Kasumi-1 (cell line): ENCODE data around the gene SCT.
A peak's percentile ranks its signal among the peaks of the same experiment; 100 is the strongest.

ENCODE experiments used
- DNase-seq, 2 experiments: peaks; one replicate each; lab custom pipeline; 2025; lab: John Stamatoyannopoulos, UW

The SCT gene

DNA sequence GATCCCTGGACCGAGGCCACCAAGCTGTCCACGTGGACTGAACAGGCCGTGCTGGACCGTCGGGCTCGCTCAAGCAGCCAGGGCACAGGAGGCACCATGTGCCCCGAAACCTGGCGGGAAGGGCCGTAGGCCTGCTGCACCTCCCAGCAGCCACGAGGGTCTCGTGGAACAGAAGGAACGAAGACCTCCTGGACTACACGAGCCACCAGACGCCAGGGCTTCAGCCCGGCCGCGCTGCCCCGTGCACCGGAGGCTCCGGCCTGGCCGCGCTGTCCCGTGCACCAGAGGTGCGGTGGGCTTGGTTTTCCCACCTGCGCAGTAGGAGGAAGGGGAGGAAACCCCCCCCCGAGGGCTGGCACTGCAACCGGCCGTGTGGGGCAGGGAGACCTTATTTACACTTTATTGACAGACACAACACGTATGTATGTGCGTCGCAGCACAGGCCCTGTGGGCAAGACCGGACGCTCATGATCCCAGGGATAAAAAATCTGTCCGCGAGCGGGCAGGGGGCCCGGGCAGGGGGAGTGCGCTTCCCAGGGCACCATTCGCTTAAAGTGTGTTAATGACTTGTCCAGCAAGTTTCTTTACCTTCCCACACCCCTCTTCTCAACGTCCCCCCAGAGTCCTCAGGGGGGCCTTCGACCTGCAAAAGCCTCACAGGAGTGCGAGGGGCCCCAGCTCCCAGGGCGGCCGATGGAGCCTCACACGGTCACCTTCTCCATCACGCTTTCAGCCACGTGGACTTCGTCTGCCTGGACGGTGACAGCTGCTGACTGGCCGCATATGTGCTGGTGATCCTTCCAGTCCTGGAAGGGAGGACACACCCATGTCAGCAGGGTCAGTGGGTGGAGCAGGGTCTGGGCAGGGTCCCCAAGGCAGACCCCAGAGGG is 17.1 kb upstream of the SCT start:
- DNase-seq, result no peak

DNA sequence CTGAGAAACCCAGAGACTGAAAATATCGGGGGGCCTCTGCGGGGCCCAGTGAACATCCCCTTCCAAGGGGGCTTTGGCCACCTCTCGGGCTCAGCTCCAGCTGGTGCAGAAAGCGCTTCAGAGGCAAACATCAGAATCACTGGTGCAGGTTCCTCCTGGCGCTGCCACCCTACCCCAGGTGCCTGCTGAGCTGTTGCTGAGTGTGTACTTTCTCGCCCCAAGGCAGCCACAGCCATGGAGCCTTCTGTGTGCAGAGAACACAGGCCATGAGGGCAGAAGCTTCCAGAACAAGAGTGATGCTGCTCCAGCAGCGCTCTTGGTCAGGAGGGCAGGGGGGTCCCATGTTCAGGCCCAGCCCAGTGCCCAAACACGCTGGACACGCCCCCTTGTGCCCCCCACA is 16.4 kb upstream of the SCT start:
- no peak for DNase-seq

DNA sequence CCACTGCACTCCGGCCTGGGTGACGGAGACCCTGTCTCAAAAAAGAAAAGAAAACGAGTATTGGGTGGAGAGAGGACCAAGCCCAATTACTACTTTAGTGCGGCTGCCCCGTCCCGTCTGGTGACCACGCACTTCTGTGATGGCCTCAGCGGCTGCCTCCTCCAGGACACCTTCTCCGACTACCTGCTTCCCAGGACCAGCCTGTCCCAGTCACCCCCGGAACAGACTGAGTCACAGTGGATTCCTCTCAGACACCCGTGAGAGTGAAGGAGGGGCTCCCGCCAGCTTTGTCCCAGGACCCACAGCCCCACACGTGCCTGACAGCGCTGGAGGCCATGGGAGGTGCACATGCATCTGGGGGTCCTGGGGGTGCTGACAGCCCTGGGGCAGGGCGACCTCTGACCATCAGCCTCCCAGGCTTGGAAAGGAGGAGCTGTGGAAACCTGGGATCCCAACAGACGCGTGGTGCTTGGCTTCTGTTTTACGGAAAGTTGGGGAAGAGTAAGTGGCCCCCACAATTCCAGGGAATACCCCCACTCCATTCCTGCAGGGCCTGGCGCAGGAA is 14.9 kb upstream of the SCT start:
- DNase-seq, result no peak

DNA sequence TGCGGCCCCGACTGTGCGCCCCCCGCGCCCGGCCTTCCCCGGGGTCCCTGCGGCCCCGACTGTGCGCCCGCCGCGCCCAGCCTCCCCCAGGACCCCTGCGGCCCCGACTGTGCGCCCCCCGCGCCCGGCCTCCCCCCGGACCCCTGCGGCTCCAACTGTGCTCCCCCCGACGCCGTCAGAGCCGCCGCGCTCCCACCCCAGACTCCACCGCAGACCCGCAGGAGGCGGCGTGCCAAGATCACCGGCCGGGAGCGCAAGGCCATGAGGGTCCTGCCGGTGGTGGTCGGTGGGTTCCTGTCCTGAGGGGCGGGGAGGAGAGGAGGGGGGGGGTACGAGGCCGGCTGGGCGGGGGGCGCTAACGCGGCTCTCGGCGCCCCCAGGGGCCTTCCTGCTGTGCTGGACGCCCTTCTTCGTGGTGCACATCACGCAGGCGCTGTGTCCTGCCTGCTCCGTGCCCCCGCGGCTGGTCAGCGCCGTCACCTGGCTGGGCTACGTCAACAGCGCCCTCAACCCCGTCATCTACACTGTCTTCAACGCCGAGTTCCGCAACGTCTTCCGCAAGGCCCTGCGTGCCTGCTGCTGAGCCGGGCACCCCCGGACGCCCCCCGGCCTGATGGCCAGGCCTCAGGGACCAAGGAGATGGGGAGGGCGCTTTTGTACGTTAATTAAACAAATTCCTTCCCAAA is 13.2 kb upstream of the SCT start:
- DNase-seq, result peak in 1 of 2 experiments; percentile 62

DNA sequence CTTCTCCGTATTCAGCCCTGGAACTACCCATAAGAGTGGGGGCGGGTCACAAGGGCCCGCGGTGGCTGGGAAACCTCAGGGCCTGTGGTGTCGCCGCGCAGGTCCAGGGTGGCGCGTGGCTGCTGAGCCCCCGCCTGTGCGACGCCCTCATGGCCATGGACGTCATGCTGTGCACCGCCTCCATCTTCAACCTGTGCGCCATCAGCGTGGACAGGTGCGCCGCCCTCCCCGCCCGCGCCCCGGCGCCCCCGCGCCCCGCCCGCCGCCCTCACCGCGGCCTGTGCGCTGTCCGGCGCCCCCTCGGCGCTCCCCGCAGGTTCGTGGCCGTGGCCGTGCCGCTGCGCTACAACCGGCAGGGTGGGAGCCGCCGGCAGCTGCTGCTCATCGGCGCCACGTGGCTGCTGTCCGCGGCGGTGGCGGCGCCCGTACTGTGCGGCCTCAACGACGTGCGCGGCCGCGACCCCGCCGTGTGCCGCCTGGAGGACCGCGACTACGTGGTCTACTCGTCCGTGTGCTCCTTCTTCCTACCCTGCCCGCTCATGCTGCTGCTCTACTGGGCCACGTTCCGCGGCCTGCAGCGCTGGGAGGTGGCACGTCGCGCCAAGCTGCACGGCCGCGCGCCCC is 12.5 kb upstream of the SCT start:
- no peak for DNase-seq

DNA sequence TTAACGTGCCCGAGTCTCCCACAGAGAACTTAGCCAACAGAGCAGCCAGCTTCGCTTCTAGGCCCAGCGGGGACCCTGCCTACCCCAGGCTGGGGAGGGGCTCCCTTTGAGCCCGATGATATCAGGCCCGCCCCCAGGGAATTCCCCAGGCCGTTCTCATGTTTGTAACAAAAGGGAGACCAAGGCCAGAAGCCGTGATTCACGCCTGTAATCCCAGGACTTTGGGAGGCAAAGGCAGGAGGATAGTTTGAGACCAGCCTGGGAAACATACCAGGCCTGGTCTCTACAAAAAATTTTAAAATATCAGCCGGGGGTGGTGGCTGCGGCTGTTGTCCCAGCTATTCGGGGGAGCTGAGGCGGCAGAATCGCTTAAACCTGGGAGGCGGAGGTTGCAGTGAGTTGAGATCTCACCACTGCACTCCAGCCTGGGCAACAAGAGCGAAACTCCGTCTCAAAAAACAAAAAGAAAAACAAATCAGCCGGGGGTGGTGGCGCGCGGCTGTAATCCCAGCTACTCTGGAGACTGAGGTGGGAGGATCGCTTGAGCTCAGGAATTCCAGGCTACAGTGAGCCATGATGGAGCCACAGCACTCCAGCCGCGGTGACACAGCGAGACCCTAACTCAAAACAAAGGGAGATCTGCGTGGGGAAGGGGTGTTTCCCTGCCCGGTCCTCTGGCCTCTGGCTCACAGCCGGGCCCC is 11.8 kb upstream of the SCT start:
- no peak for DNase-seq

DNA sequence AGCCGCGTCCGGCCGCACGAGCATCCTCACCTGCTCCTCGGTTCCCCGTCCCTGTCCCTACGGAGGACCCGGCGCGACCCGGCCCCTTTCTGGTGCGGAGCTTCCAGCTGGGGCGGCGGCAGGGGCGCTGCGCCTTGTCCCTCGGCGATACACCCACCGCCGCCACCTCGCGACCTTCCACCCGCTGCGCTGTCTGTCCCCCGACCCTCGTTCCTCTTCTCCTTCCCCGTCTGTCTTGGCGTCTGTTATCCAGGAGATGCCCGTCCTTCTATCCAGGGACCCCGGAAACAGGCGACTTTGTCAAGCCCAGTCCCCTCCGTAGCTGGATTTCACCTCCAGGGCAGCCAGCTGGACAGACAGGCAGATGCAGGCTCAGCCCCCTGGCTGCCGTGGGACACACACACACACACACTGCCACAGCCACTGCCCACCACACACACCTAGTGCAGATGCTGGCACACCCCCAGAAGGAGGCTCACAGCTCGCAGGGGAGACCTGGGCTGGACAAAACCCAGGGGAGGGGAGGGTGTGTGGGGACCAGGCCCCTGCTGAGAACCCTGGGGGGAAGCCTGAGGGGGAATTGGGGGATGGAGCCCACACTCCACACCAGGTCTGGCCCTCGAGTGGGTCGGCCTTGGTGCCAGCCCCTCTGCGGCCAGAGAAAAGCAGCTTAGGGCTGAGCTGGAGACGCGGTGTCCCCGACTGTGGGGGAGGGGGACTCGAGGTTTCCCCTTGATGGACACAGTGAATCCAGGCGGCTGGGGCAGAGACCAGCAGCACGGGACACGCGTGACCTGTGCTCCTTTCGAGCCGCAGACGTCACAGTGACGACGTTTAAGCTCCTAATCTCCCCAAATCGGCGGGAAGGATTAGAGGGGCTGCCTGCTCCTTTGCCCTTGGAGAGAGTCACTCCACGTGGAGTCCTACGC is 10.9 kb upstream of the SCT start:
- no peak for DNase-seq

DNA sequence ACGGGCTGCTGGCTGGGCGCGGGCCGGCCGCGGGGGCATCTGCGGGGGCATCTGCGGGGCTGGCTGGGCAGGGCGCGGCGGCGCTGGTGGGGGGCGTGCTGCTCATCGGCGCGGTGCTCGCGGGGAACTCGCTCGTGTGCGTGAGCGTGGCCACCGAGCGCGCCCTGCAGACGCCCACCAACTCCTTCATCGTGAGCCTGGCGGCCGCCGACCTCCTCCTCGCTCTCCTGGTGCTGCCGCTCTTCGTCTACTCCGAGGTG is 10.3 kb upstream of the SCT start:
- DNase-seq, result no peak

DNA sequence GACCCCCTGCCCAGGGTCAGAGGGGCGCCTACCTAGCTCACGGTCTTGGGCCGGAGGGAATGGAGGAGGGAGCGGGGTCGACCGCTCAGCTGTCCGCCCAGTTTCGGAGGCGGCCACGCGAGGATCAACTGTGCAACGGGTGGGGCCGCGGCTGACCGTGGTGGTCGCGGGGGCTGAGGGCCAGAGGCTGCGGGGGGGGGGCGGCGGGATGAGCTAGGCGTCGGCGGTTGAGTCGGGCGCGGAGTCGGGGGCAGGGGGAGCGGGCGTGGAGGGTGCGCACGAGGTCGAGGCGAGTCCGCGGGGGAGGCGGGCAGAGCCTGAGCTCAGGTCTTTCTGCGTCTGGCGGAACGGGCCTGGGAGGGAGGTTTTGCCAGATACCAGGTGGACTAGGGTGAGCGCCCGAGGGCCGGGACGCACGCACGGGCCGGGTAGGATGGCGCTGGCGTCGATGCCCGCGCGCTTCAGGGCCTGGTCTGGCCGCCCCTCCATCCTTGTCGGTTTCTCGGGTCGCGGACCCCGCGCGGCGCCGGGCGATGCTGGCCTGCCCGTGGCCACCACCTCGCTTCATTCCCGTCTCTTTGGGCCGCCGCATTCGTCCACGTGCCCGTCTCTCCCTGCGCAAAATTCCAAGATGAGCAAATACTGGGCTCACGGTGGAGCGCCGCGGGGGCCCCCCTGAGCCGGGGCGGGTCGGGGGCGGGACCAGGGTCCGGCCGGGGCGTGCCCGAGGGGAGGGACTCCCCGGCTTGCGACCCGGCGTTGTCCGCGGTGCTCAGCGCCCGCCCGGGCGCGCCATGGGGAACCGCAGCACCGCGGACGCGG is 9.7 kb upstream of the SCT start, which contains the start of gene DRD4:
Gene DRD4, plus strand, starts transcription at position 759 of the 822 bp plus-strand sequence. Its CDS starts 36 bp downstream, at position 795.
- no peak for DNase-seq

DNA sequence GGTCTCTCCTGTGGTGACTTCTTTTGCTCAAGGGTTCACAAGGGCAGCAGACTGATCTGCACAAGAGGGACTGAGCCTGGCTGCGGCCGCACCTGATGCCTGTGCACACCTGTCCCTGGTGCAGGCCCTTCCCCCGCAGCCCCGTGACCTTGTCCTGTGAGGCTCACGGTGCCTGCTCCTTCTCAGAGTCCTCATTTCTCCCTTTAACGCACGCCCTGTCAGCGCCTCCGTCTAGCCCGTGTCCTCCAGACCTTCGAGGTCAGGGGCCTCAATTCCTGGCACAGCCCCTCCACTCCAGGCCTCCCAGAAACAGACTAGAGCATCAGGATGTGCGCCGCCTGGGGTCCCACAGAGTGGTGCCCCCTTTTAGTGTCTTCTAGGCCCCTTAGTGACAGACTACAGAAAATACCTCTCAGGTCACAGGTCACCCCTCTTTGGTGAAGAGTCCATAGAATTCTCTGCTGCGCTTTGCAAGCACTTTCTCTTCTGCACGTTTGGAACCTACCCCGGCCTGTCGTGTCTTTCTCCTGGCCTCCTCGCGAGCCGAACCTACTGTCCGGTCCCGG is 9.0 kb upstream of the SCT start:
- no peak for DNase-seq

DNA sequence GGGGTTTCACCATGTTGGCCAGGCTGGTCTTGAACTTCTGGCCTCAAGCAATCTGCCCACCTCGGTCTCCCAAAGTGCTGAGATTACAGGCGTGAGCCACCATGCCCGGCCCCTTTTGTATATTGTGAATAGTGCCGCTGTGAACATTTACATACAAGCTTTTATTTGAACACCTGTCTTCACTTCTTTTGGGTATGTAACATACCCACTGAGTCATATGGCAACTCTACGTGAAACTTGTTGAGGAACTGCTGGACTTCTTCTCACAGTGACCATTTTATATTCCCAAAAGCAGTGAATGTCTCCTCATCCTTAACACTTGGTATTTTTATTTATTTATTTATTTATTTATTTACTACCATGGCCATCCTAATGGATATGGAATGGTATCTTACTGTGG is 3.9 kb upstream of the SCT start:
- DNase-seq, result no peak

DNA sequence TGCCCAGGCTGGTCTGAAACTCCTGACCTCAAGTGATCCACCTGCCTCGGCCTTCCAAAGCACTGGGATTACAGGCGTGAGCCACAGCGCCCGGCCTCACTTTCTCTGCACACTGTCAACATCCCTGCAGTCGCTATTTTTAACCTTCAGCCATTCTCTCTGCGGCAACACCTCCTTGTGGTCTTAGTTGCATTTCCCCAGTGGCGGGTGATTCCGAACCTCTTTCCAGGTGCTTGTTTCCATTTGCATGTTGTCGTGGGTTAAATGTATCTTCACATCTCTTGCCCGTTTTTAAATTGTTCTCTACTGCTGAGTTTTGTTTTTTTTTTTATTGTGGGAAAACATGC is 2.2 kb upstream of the SCT start:
- peak; percentile 35 to 44 for DNase-seq

DNA sequence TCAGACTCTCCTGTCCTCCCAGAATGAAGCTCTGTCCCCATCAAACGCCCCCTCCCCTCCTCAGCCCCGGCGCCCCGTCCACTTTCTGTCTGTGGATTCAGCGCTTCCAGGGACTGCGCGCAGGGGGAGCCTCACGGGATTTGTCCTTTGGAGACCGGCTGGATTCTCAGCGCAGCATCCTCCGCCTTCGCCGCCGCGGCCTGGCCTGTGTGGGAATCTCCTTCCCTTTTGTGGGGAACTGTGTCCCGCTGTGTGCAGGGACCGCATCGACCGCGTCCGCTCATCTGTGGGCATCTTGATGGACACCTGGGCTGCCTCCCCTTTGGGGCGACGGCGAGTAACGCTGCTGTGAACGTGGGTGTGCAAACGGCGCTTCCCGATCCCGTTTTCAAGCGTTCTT is 1.1 kb upstream of the SCT start:
- DNase-seq, result no peak

DNA sequence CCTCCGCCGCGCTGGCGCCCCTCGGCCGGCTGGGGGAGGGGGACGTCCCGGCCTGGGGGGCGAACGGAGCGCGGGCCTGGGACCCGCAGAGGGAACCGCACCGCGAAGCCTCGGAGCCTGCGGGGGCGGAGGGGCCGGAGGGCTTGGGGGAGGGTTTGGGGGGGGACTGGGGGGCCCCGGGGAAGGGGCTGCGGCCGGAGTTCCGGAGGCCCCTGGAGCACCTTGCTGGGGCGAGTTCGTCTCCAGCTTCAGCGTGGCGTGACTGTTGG is 261 bp upstream of the SCT start:
- no peak for DNase-seq

DNA sequence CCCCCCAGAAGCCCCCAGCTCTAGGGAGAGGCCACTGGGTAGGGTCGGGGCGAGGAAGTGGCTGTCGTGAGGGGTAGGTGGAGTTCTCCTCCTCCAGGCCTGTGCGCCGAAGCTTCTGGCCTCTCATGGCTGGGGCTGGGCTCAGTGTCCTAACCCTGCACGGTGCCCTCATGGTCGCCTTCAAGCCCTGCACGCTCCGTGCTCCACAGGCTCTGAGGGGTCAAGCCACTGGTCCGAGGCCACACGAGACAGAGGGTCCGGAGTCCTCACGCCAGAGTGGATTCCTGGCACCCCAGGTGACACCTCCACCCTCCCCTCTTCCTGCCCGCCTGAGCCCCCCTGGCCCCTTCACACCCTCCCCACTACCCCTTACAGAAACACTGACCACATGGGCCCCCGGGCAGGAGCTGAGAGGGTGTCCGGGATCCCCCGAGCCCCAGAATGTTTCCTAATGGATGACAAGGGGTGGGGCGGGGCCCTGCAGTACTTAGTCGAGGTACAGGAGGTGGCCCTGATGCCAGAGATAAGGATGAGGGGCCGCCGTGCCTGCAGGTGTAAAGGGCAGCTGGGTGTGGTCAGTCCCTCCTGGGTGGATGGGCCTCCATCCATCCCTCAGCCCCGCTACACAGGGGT is 1.2 kb downstream of the SCT start:
- DNase-seq, result no peak

DNA sequence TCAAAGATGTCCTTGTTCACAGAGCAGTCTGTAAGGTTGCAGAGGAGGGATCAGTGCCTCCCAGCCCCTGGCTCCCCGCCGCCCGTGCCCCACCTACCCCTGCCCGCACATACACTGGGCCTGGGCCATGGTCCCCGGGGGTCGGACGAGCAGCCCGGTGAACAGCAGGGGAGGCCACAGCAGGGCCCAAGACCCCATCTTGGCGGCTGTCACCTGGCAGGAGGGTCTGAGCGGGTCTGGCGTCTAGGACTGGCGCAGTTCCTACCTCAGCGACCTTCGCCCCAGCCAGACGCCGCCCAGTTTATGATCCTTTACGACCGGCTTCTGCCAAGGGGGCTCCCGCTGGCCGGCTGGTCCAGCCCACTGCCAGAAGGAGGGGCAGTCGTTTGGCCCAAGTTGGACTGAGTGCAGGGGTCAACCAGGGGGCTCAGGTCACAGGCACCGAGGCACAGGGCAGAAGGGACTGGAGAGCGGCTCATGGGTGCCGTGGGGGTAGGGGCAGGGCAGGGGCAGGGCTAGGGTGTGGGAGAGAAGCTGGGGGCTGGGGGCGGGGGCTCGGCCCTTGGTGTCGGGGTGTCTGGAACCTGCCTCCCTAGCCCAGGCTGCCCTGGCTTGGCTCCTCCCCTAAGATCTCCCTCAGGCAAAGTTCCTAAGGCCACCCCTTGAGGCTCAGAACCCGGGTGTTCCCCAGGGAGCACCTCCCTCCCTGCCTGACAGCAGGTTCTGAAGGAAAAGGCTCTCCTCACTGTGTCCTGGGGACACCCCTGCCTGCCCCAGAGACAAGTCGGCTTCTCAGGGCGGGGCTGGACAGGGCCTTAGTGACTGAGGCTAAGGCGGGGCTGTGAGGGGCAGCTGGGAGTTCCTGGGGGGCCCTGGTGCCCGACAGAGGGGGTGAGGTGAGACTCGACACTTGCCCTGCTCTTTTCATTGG is 2.0 kb downstream of the SCT start, which contains the start of gene CDHR5:
Gene CDHR5, minus strand, starts transcription at position 251 of the 931 bp plus-strand sequence. Its CDS starts 53 bp downstream, at position 198.
- DNase-seq, result no peak

DNA sequence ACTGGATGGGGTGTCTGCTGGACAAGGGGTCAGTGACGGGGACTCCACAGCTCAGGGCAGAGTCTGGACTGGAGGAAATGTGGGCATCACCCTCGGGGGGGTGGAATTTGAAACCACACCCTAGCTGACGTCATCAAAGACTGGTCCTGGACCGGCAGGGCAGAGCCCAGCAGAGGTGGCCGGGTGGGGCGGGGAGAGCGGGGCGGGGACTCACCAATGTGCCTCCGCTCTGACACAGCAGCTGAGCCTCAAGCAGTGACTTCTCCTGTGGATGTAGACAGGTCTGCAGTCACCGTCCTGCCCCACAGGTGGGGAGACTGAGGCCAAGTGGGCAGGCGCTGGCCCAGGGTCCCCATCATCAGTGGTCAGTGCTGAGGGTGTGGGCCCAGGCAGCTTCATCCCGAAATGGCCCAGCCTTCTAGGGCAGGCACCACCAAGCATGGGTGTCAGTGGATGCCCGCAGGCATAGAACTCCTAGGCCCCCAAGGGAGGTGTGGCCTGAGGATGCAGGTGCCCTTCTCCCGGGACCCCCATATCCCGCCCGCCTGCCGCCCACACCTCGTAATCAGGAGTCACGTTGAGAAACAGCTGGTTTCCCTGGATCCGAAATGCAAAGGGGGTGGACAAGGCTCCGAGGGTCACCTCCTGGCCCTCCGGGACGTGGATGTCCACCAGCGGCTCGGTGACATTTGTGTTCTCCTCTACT is 2.8 kb downstream of the SCT start:
- DNase-seq, result no peak

DNA sequence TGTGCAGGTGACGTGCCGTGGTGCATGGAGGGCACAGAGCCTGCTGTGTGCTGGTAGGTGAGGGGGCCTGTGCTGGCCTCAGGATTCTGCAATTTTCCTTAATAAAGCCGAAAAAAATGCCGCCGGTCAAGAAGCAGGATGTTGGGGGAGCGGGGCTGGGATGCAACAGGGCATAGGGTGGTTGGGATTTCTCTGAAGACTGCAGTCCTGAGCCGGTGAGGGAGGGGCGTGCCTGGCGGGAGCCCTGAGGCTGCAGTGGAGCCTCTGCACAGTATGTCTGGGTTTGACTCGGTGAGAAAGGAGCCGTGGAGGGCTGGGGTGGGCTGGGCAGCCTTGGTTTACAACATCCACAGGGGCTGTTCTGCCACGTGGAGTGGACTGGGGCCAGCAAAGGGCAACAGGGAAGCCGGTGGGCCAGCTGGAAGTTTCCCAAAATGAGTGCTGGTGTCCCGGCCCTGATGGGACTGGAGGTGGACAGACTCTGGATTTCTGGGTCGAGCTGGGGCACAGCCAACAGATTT is 3.6 kb downstream of the SCT start:
- DNase-seq, result no peak
